Endometrium (tissue), 2 donors: Measurements from ENCODE around the gene PIM1.

Source experiments
- FAIRE-seq: peaks from 2 replicates; lab custom pipeline; 2012; peaks lifted over from hg19 to GRCh38; lab: Jason Lieb, UNC
- donor health status: control.
- donor health status: control.

PIM1 gene

DNA sequence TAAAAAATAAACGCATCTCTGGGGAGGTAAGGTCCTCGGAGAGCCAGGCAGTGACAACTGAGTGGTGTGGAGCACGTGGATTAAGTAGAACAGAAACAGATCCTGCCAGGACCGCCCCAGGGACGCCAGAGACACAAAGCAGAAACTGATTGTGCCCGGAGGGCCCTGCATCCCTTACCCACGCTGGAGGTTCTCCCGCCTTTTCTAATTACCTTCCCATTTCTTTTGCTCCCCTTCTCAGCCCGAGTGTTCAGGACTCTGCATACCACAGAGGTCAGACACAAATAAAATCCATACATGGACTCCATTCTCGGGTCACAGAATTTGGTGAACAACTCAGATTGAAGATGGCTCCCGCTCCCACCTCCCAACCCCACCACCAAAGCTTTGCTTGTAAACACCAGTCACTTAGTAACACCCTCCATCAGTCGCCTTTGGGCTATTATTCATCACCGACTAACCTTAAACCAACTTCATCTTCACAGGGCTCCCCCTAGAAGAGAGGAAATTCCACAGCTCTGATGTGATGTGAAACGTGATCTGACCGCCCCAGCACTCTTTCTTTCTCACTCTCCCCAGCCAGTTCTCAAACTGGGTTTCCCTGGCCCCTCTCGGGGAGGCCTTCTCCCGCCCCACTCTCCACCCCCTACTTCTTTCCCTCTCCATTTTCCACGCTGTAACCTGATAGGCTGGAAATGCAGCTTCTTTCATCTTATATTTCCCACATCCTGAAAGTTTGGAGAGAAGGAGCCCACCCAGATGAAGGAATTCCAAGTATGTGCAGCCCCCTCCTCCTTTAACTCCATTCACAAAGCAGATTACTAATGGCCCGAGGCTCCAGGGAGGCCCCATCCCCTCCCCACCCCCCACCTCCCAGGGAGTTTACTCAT lies 32.5 kb upstream of the PIM1 start:
- FAIRE-seq, result no peak

DNA sequence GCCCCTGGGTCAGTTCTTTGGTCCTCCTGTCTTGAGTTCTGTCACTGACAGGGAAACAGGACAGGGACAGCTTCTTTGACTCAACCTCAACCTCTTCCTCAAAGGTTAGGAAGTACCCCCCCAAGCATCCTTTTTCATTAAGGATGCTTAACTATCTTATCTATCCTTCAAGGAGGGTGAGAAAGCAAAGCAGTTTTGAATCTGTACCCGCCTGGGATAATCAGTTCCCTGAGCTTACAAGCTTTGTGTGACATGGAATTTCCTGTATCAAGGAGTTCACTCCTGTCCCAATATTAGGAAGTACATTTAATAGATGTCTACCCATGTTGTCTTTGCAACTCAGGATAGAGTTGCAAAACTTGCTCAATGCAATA lies 31.1 kb upstream of the PIM1 start:
- FAIRE-seq, result no peak

DNA sequence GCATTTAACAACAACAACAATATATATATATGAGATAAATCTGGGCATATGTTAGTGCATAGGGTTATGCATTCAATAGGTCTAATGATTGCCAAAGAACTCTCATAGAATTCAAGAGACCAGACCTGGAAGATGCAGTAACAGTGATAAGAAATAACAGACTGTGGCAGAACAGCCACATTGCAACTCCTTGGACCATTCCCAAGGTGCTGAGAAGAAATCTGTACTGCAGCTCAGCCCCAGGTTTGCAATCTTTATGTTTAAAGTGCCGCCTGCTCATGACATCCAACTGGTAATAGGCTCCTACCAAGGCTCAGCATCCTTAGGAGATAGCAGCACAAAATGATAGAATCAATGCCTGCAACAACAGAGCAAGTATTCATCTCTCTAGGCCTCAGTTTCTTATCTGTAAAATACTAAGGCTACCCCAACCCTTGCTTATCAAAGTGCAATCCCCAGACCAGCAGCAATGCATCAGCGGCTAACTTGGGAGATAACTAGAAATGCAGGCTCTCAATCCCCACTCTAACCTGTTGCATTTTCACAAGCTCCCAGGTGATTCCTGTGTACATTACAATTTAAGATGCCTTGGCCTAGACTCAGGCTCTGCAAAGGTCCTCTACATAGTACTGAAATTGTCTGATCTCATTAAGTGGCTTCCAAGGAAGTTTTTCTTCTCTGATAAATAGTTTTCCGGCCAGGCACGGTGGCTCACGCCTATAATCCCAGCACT lies 30.6 kb upstream of the PIM1 start:
- FAIRE-seq, result no peak

DNA sequence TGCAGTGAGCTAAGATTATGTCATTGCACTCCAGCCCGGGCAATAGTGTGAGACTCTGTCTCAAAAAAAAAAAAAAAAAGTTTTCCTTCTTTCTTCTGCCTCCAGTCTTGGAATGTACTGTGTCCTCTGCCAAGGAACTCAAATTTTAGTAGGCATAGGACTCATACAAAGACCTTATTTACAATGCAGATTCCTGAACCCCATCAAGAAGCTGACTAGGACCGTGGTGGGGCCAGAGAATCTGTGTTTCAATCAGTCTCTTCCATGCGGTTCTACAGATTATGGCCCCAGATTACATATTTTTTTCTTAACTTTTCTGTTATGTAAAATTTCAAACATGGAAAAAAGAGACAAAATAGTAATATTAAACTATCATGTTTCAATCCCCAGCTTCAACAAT lies 29.8 kb upstream of the PIM1 start:
- FAIRE-seq, result no peak

DNA sequence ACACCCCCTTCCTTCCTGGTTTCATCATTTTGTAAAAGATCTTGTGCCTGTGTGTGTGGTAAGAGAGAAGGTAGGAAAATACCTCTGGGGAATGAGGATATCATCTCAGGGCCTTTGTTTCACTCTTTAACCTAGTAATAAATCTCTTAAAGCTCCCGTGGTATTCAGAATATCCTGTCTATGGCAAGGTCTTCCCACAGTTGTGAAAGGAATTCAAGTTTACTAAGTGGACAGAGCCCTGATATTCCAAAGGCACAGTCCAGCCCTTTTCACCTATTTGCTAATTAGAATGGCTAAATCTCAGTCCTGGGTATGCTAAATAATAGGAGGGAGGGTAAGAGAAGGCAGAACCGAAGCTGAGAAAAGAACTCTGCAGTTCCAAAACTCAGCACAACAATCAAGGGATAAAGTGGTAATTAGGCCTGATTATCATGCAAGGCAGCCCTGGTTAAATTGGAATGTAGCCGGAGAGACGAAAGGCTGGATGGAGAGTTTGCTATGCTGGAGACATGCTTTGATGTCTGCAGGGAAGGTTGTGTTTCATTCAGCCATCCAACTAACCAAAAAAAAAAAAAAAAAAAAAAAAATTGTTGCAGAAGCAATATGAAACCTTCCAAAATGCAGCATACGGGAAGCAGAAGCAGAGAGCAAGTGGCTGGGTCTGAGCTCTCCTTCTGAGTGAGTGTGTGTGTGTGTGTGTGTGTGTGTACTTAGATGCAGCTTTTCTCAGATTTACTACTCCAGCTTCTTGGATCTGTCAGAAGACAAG lies 28.5 kb upstream of the PIM1 start:
- no peak for FAIRE-seq

DNA sequence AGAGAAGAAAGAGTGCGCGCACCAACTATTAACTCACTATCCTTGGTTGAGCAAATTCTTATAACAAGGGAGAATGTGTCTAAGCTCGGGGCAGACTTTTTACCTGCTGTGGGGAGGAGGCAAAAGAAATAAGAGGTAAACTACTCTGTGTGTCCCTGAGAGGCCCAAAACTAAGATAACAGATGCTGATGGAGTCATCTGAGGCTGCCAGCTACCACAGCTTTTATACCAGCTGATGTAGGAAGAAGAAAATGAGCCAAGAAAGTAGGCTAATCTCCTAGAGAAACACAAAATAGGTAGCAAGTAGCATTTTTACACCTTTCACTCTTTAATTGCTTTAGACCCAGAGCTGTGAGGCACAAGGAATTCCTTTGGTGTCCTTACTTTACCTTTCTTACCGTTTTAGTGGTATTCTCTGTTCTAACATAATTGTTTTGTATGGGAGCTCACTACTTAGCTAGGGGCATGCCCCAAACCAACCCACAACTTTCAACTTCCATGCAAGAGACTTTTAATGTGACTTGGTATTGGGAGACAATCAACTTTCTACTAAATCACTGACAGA lies 27.8 kb upstream of the PIM1 start:
- FAIRE-seq, result no peak

DNA sequence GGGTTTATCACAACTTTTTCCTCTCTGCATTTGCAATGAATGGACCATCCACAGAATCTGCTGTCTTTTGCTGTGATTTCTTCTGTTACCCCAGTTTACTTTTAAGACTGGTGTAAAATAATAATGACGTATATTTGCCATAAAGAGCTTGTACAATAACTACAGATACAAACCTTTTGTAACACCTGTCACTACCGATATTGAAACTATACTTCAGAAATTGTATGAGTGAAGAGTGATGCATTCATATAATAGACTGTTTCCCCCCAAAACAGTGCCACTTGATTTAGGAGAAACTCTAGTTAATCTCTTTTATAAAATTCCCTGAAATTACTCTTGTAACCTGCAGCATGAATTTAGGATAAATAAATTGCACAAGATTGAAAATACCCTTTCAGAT lies 26.4 kb upstream of the PIM1 start:
- no peak for FAIRE-seq

DNA sequence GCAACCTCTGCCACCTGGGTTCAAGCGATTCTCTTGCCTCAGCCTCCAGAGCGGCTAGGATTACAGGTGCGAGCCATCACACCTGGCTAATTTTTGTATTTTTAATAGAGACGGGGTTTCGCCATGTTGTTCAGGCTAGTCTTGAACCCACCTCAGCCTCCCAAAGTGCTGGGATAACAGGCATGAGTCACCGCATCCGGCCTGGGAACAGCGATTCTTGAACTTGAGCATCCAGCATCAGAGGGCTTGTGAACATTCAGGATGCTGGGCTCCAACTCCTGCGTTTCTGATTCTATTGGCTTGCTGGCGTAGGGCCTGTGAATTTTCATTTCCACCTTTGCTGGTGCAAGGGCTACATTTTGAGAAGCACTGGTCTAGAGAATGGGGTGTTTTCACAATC lies 24.5 kb upstream of the PIM1 start:
- FAIRE-seq, result no peak

DNA sequence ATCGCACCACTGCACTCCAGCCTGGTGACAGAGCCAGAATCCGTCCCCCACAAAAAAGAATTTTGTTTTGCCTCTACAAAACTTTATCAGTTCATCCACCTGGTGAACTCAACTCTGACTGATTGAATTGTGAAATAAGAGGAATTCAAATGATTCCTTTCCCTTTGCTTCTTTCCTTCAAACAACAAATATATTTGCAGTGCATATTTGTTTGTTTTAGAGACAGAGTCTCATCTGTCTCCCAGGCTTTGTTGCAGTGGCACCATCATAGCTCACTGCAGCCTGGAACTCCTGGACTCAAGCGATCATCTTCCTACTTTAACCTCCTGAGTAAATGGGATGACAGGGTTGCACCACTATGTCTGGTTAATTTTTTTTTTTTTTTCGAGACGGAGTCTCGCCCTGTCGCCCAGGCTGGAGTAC lies 23.2 kb upstream of the PIM1 start:
- no peak for FAIRE-seq

DNA sequence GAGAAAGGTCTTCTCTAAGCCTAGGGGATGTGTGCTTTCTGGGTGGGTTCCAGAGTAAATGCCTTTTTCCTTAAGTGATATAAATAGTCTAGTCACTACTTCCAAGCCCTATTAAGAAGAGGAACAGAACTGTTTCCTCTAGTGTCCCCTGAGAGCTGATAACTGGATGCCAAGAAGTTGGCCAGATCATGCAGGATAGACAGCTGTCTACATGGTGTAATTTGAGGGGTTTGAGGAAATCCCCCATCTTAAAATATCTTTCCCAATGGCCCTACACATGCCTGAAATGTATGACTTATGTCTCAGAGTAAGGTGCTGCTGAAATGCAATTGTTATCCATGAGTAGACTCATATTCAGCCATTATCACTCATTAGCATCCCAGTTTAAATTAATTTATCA lies 20.2 kb upstream of the PIM1 start:
- no peak for FAIRE-seq

DNA sequence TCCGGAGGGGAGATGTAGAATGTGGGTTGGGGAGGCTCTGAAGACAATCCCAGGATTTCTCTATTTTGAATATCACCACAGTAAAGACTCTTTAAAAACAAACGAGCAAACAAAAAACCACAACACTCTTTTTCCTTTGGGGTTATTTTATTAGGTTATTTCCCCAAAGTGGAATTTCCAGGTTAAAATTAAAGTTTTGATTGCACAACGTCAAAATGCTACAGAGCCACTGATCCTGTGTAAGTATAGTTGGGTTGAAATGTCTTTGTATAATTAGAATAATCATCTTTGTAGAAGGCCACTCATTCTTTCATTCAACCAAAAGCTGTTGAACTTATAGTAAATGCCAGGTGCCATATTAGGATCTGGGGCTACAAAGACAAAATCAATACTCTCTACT lies 19.6 kb upstream of the PIM1 start:
- no peak for FAIRE-seq

DNA sequence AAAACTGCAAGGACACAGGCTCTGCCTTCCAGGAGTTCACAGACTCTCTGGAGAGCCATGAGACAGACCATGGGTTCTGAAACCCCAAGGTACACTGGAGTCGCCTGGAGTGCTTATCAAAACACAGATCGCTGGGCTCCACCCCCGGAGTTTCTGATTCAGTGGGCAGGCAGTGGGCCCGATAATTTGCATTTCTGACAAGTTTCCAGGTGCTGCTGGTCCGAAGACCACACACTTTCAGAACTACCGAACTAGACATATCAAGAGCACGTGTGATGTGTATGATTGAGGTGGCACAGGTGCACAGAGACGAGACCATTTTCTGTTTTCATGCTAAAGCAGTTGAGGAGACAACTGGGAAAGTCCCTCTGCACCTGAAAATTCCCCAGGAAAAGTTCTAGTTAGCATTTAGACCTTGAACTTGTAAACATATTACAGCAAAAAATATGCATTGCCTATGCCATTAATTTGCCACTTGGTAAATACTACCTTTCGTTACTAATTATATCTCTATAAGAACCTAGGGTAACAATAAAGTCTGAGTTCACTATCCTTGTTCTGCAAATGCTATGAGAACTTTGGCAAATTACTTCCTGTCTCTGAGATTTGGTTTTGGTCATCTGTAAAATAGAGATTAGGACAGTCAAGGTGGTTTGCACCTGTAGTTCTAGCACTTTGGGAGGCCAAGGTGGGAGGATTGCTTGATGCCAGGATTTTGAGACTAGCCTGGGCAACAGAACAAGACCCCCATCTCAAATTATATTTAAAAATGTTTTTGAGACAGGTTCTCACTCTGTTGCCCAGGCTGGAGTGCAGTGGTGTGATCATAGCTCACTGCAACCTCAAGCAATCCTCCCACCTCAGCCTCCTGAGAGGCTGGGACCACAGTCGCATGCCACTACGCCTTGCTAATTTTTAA lies 14.3 kb upstream of the PIM1 start:
- FAIRE-seq, result no peak

DNA sequence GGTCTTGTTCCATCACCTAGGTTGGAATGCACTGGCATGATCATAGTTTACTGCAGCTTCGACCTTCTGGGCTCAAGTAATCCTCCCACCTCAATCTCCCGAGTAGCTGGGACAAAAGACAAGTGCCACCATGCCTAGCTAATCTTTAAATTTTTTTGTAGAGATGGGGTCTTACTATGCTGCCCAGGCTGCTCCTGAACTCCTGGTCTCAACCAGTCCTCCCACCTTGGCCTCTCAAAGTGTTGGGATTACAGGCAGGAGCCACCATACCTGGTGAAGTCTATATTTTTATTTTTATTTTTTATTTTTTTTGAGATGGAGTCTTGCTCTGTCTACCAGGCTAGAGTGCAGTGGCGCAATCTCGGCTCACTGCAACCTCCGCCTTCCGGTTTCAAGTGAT lies 11.4 kb upstream of the PIM1 start:
- FAIRE-seq, result no peak

DNA sequence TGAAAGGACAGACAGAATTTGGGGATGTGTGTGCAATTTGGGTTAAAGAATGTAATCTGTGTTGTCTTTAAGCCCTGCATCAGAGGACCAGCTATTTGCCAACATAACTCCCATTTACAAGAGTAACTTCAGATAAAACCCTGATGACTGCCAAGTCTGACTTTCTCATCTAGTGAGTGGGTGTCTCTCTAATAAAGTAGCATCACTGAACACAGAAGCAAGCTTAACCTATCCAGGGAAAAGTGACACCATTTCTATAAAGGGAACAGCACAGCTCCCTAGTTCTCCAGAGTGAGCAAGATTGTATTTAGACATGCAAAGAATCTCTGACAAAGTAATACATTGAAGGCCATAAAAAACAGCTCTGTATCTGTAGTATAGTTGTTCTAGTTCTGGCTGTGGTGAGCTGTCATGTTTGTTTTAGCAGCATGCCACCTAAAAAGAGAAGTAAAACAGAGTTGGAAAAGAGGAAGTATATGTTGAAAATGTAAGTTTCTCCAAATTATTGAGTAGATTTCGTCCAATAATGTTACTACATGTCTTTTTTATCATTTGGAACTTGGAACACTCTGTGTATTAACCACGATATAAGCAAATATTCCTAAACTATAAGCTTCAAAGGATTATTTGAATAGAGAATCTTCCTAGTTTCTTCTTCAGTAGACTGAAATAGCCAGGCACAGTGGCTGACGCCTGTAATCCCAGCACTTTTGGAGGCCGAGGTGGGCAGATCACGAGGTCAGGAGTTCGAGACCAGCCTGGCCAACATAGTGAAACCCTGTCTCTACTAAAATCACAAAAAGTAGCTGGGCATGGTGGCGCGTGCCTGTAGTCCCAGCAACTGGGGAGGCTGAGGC lies 8.8 kb upstream of the PIM1 start:
- FAIRE-seq, result no peak

DNA sequence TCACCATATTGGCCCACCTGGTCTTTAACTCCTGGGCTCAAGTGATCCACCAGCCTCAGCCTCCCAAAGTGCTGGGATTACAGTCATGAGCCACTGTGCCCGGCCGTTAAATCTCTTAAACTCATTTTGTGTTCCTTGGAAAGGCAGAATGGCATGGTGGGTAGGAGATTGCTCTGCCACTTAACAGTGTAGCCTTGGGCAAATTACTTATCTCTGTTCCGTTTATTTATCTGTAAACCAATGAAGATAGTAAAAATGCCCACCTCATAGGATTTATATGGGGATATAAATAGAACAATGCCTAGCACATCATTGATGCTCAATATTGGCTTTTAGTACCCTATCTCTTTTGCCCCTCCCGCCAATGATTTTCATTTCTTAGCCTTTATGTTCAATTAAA lies 7.2 kb upstream of the PIM1 start:
- no peak for FAIRE-seq

DNA sequence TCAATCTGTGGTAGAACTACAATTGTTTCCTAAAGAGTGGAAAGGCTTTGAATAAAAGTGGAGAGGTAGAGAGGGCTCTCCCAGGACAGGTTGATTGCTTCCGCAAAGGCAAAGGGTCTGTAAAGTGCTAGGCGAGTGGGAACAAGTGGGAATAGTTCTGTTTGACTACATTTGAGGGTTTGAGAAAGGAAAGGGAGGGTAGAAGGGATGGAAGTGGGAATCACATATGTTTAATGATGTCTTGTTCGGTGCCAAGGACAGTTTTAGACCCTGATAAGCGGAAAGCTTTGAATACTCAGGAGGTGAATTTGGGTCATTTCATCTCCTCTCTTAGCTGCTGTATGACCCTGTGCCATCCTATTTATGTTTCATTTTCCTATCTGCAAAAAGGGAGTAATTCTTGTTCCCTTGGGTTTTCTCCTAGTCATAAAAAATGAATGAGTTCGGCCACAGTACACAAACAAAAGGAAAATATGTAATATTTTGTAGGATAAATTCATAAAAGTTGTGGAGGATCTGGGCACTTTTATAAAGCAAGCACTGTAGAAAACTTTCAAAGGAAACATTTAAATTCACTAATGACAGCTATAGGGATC lies 1.7 kb upstream of the PIM1 start:
- FAIRE-seq, result no peak

DNA sequence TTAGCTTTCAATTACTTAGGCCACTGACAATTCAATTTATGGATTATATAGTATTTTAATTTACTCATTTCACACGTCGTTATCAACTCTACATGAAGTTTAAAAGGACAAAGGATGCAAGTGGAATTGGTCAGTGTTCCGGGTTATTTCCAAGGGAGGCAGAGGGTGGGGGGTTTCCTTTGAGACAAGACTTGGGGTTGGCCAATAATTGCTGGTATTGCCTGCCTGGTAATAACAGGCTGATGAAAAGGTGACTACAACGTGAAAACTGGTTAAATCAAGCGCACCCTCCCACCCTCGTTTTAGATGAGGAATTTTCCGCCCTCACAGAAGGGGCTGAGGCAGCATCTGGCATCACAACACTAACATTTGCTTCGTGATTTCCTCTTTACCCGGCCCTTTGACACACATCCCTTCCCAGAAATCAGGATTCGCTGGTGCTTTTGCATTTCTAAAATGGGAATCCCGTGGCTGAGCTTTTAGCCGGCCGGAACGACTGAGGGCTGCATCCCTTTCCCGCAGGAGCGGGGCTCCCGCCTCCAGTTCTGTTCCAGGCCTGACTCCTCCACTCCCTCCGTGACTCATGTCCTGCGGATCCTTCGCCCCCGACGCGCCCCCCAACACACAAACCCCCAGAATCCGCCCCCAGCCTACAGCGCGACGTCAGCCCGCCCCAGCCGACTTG lies 999 bp upstream of the PIM1 start:
- no peak for FAIRE-seq

DNA sequence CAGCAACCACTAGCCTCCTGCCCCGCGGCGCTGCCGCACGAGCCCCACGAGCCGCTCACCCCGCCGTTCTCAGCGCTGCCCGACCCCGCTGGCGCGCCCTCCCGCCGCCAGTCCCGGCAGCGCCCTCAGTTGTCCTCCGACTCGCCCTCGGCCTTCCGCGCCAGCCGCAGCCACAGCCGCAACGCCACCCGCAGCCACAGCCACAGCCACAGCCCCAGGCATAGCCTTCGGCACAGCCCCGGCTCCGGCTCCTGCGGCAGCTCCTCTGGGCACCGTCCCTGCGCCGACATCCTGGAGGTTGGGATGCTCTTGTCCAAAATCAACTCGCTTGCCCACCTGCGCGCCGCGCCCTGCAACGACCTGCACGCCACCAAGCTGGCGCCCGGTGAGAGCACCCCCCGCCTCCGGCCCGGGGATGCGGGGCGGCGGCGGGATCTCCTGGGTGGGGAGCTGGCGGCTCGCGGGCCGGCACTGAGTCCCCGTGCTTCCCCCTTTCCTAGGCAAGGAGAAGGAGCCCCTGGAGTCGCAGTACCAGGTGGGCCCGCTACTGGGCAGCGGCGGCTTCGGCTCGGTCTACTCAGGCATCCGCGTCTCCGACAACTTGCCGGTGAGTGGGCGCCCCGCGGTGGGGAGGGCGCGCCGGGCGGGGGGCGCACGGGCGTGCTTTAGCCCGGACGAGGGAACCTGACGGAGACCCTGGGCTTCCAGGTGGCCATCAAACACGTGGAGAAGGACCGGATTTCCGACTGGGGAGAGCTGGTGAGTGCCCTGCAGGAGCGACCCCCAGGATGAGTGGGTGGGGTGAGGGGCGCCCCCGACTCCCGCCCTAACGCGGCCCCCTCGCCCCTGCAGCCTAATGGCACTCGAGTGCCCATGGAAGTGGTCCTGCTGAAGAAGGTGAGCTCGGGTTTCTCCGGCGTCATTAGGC lies 585 bp downstream of the PIM1 start:
- FAIRE-seq, result no peak
